ENCODE data around the gene BLMH.
"Not testable (repeated sequence)": the region's sequence is repeated elsewhere in the genome, so short reads cannot be mapped to it uniquely, and the experiment has no call there.

BLMH gene

GRCh38 chr17:30232015-30232823 is 59.5 kb downstream of the BLMH start:
- no peak for DNase-seq (ENCODE audit: low spot score)
- TF ChIP-seq CTCF (conservative IDR thresholded peaks at IDR 0.05; ENCODE audit: low read depth), result no peak
- ChIA-PET CTCF (interaction anchor here (1.1 kb wide), 1 partner anchor 13 kb away, joined by 3 read pairs; no protein-coding TSS in a partner anchor), POLR2A (ENCODE audit: low non-redundant PET) (interaction anchor here (0.7 kb wide), 1 partner anchor 302 kb away, joined by 3 read pairs; the partner anchor contains the start of gene SSH2)
- H3K27ac ChIP-seq, result no peak overlapping the region

- TF ChIP-seq CTCF (conservative IDR thresholded peaks at IDR 0.05; ENCODE audit: low read depth), result no peak
- H3K27ac ChIP-seq, result no peak overlapping the region
- ChIA-PET CTCF (interaction anchor here (0.7 kb wide), 1 partner anchor 43 kb away, joined by 4 read pairs; no protein-coding TSS in a partner anchor), POLR2A (ENCODE audit: low non-redundant PET) (no interaction called here)
- DNase-seq (ENCODE audit: low spot score), result no peak
These were observed 61.1 kb downstream of the BLMH start for GRCh38 chr17:30230596-30231125.

- POLR2A ChIA-PET (ENCODE audit: low non-redundant PET); DNase-seq (ENCODE audit: low spot score); H3K27ac ChIP-seq: not testable (repeated sequence)
- CTCF ChIA-PET, result interaction anchor here (0.7 kb wide), 1 partner anchor 43 kb away, joined by 4 read pairs; no protein-coding TSS in a partner anchor
These were observed 61.7 kb downstream of the BLMH start for GRCh38 chr17:30230009-30230408.

GRCh38 chr17:30229012-30229411 is 62.7 kb downstream of the BLMH start:
- DNase-seq (ENCODE audit: low spot score), result no peak
- H3K27ac ChIP-seq, result peak overlapping the region; percentile 70
- POLR2A ChIA-PET (ENCODE audit: low non-redundant PET), result no interaction called here
- no peak for TF ChIP-seq CTCF (conservative IDR thresholded peaks at IDR 0.05; ENCODE audit: low read depth)
- CTCF ChIA-PET, result interaction anchor here (1.0 kb wide), 1 partner anchor 122 kb away, joined by 3 read pairs; no protein-coding TSS in a partner anchor

GRCh38 chr17:30228011-30228410 is 63.7 kb downstream of the BLMH start:
- CTCF ChIA-PET, result interaction anchor here (1.0 kb wide), 1 partner anchor 121 kb away, joined by 3 read pairs; no protein-coding TSS in a partner anchor

GRCh38 chr17:30226878-30227277 is 64.9 kb downstream of the BLMH start:
- H3K27ac ChIP-seq, result no peak overlapping the region
- ChIA-PET POLR2A (ENCODE audit: low non-redundant PET) (no interaction called here), CTCF (no interaction called here)
- DNase-seq (ENCODE audit: low spot score), result no peak
- no peak for TF ChIP-seq CTCF (conservative IDR thresholded peaks at IDR 0.05; ENCODE audit: low read depth)

More at GRCh38 chr17:30228011-30228410, 63.7 kb downstream of the BLMH start:
- no peak for DNase-seq (ENCODE audit: low spot score)
- POLR2A ChIA-PET (ENCODE audit: low non-redundant PET), result no interaction called here
- no peak for TF ChIP-seq CTCF (conservative IDR thresholded peaks at IDR 0.05; ENCODE audit: low read depth)
- H3K27ac ChIP-seq, result peak overlapping the region; percentile 70
